Lower leg skin (tissue), 4 donors: ENCODE data around the gene CD180. TPM values are rescaled to one million over a fixed set of nuclear protein-coding genes. Genes with fewer than 3 reads are reported as not detected.

Experiments used
- DNase-seq, 2 donors: peaks; one replicate each; pipeline ENCODE4 v3.0.0-alpha.2; 2019; ENCODE audit warnings: low spot score in 2 of 2
- H3K4me3 ChIP-seq: fragments of 200-600 bp; sonication (generic); 2 replicates; pipeline ENCODE4 v1.5.1; 2017; ENCODE audit warnings: mild to moderate bottlenecking, low read depth; ENCODE audit not compliant: poor library complexity, severe bottlenecking
- CTCF ChIP-seq, 3 donors: fragments of 450-650 bp; IDR thresholded peaks; one replicate each; pipeline ENCODE4 v1.5.1; 2016; ENCODE audit warnings: antibody characterized with exemption in 3 of 3, mild to moderate bottlenecking in 3 of 3, moderate library complexity in 2 of 3
- POLR2A ChIP-seq, 2 donors: fragments of 450-650 bp; IDR thresholded peaks; one replicate each; pipeline ENCODE4 v1.6.1; 2016 to 2017; ENCODE audit warnings: antibody characterized with exemption in 2 of 2, mild to moderate bottlenecking in 1 of 2, moderate library complexity in 1 of 2
- WGBS, 2 donors: methylation state at CpG; one replicate each; pipeline ENCODE4 v1.1.5; 2018; 5-methylcytosine and 5-hydroxymethylcytosine counted together
- intact Hi-C: fragments of 100-400 bp; cut with DNase I; formaldehyde crosslinking; loops from one replicate; pipeline ENCODE4 v1.15.0; 2023; ENCODE audit warnings: low total_unique reads
- total RNA-seq, 4 donors: library from RNA; depleted of rRNA; stranded (reverse); fragments of >200 nt; gene quantifications; one replicate each; pipeline ENCODE4 v1.1.0, GENCODE V29; 2016

Gene CD180
- total RNA-seq, result under 1 TPM; 0.08 to 0.42 (median 0.27) TPM

- TF ChIP-seq CTCF (IDR thresholded peaks at IDR 0.05) (no peak), POLR2A (IDR thresholded peaks at IDR 0.05) (no peak)
Observed at GRCh38 chr5:67196537-67197059, at the start of gene CD180. TSS of gene CD180 (minus strand) at chr5:67196799. CDS start at chr5:67196641, 158 bp downstream.

GRCh38 chr5:67246108-67246507 is 49.5 kb upstream of the CD180 start:
- DNase-seq, result no peak
- WGBS, 2 donors, result 0 to 1% methylated on average over 2 of the region's 2 CpGs
- intact Hi-C loops, result loop anchor here (10.0 kb wide), 1 partner anchor 1019 kb away; no protein-coding TSS in a partner anchor
- TF ChIP-seq CTCF (IDR thresholded peaks at IDR 0.05), result no peak
- TF ChIP-seq POLR2A (IDR thresholded peaks at IDR 0.05), result no peak
- no peak overlapping the region for H3K4me3 ChIP-seq

More at GRCh38 chr5:67196537-67197059, at the start of gene CD180:
- no peak for DNase-seq
- 45 to 60% methylated on average over 5 of the region's 5 CpGs for WGBS, 2 donors
- no peak within 1 kb of the TSS for H3K4me3 ChIP-seq
- intact Hi-C loops, result no loop called here

- WGBS, 2 donors, result 55 to 58% methylated on average over 3 of the region's 3 CpGs
- DNase-seq, result no peak
- intact Hi-C loops, result loop anchor here (10.0 kb wide), 1 partner anchor 1019 kb away; no protein-coding TSS in a partner anchor
- TF ChIP-seq CTCF (IDR thresholded peaks at IDR 0.05), result no peak
- TF ChIP-seq POLR2A (IDR thresholded peaks at IDR 0.05), result no peak
- H3K4me3 ChIP-seq, result no peak overlapping the region
Observed at GRCh38 chr5:67245259-67245846, 48.8 kb upstream of the CD180 start.

- intact Hi-C loops, result loop anchor here (10.0 kb wide), 1 partner anchor 1020 kb away; no protein-coding TSS in a partner anchor
- 53 to 86% methylated on average over 3 of the region's 3 CpGs for WGBS, 2 donors
- no peak overlapping the region for H3K4me3 ChIP-seq
- DNase-seq, result no peak
- TF ChIP-seq CTCF (IDR thresholded peaks at IDR 0.05), result no peak
- no peak for TF ChIP-seq POLR2A (IDR thresholded peaks at IDR 0.05)
Observed at GRCh38 chr5:67244345-67244793, 47.8 kb upstream of the CD180 start.

GRCh38 chr5:67243944-67244343 is 47.3 kb upstream of the CD180 start:
- intact Hi-C loops, result loop anchor here (10.0 kb wide), 1 partner anchor 1021 kb away; no protein-coding TSS in a partner anchor
- no peak for TF ChIP-seq POLR2A (IDR thresholded peaks at IDR 0.05)
- TF ChIP-seq CTCF (IDR thresholded peaks at IDR 0.05), result no peak
- WGBS, 2 donors, result 93 to 97% methylated on average over 4 of the region's 4 CpGs
- no peak overlapping the region for H3K4me3 ChIP-seq
- DNase-seq, result no peak
